ENCODE data around the gene JPT1. TPM values are rescaled to one million over a fixed set of nuclear protein-coding genes. Genes with fewer than 3 reads are reported as not detected.
"Not testable (repeated sequence)": the region's sequence is repeated elsewhere in the genome, so short reads cannot be mapped to it uniquely, and the experiment has no call there.

Gene JPT1
- total RNA-seq, 1 donor from 2014 or later, result 72.9 TPM

- no peak for TF ChIP-seq CTCF (IDR thresholded peaks at IDR 0.05)
- DNase-seq (no peak), ATAC-seq (ENCODE audit: low read depth) (no peak)
- ChIA-PET POLR2A (interaction anchor here (0.6 to 2.5 kb wide), 4 partner anchors 19 to 1573 kb away, joined by 4 to 9 read pairs (median 6); partner anchors contain the start of genes JPT1 and WBP2), CTCF (interaction anchor here (1.1 to 8.6 kb wide), 3 partner anchors 28 to 59 kb away, joined by 3 to 192 read pairs (median 5); no protein-coding TSS in a partner anchor)
- H3K36me3 Mint-ChIP-seq (ENCODE audit: low read depth), result peaks cover 61% of the 10 kb centered on the region
- H3K4me1 Mint-ChIP-seq, result peaks cover 16% of the 10 kb centered on the region
- intact Hi-C loops (cut with micrococcal nuclease), result no loop called here
- no peak overlapping the region for H3K4me3 Mint-ChIP-seq
- H3K27ac Mint-ChIP-seq, result peak overlapping the region; percentile 46
- no peaks in the 10 kb centered on the region for H3K27me3 Mint-ChIP-seq
- no peaks in the 10 kb centered on the region for H3K9me3 Mint-ChIP-seq
Measured at GRCh38 chr17:75173526-75173925, 19.2 kb upstream of the JPT1 start.

GRCh38 chr17:75168998-75169397, 14.7 kb upstream of the JPT1 start:
- peaks cover 8% of the 10 kb centered on the region for H3K4me1 Mint-ChIP-seq
- DNase-seq (no peak), ATAC-seq (ENCODE audit: low read depth) (no peak)
- H3K27me3 Mint-ChIP-seq, result no peaks in the 10 kb centered on the region
- peaks cover 58% of the 10 kb centered on the region for H3K36me3 Mint-ChIP-seq (ENCODE audit: low read depth)
- no peak overlapping the region for H3K4me3 Mint-ChIP-seq
- POLR2A ChIA-PET, result interaction anchor here (0.6 to 1.1 kb wide), 6 partner anchors 14 to 1103 kb away, joined by 3 to 4 read pairs (median 4); partner anchors contain the start of gene JPT1
- intact Hi-C loops (cut with micrococcal nuclease), result no loop called here
- H3K27ac Mint-ChIP-seq, result no peak overlapping the region
- no peaks in the 10 kb centered on the region for H3K9me3 Mint-ChIP-seq
- no peak for TF ChIP-seq CTCF (IDR thresholded peaks at IDR 0.05)
- CTCF ChIA-PET, result interaction anchor here (0.6 to 8.6 kb wide), 2 partner anchors 45 to 55 kb away, joined by 3 to 192 read pairs; no protein-coding TSS in a partner anchor

- POLR2A ChIA-PET; H3K27me3 Mint-ChIP-seq; DNase-seq; intact Hi-C loops (cut with micrococcal nuclease); H3K27ac Mint-ChIP-seq; H3K9me3 Mint-ChIP-seq; H3K4me1 Mint-ChIP-seq; ATAC-seq (ENCODE audit: low read depth); H3K4me3 Mint-ChIP-seq: not testable (repeated sequence)
- CTCF ChIA-PET, result interaction anchor here (0.6 kb wide), 1 partner anchor 27 kb away, joined by 3 read pairs; no protein-coding TSS in a partner anchor
- H3K36me3 Mint-ChIP-seq (ENCODE audit: low read depth), result peaks cover 36% of the 10 kb centered on the region
Measured at GRCh38 chr17:75164606-75165005, 10.3 kb upstream of the JPT1 start.

- no peak for TF ChIP-seq CTCF (IDR thresholded peaks at IDR 0.05)
- no peaks in the 10 kb centered on the region for H3K27me3 Mint-ChIP-seq
- no peak overlapping the region for H3K27ac Mint-ChIP-seq
- ChIA-PET CTCF (interaction anchor here (1.4 kb wide), 1 partner anchor 49 kb away, joined by 3 read pairs; no protein-coding TSS in a partner anchor), POLR2A (interaction anchor here (0.6 kb wide), 1 partner anchor 149 kb away, joined by 5 read pairs; no protein-coding TSS in a partner anchor)
- DNase-seq (no peak), ATAC-seq (ENCODE audit: low read depth) (no peak)
- intact Hi-C loops (cut with micrococcal nuclease), result no loop called here
- peaks cover 31% of the 10 kb centered on the region for H3K36me3 Mint-ChIP-seq (ENCODE audit: low read depth)
- no peaks in the 10 kb centered on the region for H3K9me3 Mint-ChIP-seq
- H3K4me1 Mint-ChIP-seq, result no peaks in the 10 kb centered on the region
- H3K4me3 Mint-ChIP-seq, result no peak overlapping the region
Measured at GRCh38 chr17:75163074-75163473, 8.8 kb upstream of the JPT1 start.

GRCh38 chr17:75160211-75160610, 5.9 kb upstream of the JPT1 start:
- no peak for ATAC-seq (ENCODE audit: low read depth)
- ChIA-PET CTCF (no interaction called here), POLR2A (no interaction called here)
- H3K9me3 Mint-ChIP-seq, result no peaks in the 10 kb centered on the region
- H3K4me1 Mint-ChIP-seq, result peaks cover 6% of the 10 kb centered on the region
- TF ChIP-seq CTCF (IDR thresholded peaks at IDR 0.05), result no peak
- H3K4me3 Mint-ChIP-seq, result no peak overlapping the region
- DNase-seq, result no peak
- H3K36me3 Mint-ChIP-seq (ENCODE audit: low read depth), result peaks cover 6% of the 10 kb centered on the region
- no peaks in the 10 kb centered on the region for H3K27me3 Mint-ChIP-seq
- no peak overlapping the region for H3K27ac Mint-ChIP-seq
- intact Hi-C loops (cut with micrococcal nuclease), result no loop called here

All from activated B cell treated with CpG ODN at 0.5 μM for 24 hours (primary cell).